DMS 273 (cell line): Measurements from ENCODE around the gene LSM14A.
A peak's percentile ranks its signal among the peaks of the same experiment; 100 is the strongest.
"Not testable (repeated sequence)": the region's sequence is repeated elsewhere in the genome, so short reads cannot be mapped to it uniquely, and the experiment has no call there.

Experiments
- DNase-seq: peaks from one replicate; lab custom pipeline; 2025; ENCODE audit not compliant: unreplicated experiment; lab: John Stamatoyannopoulos, UW

The LSM14A gene

DNA sequence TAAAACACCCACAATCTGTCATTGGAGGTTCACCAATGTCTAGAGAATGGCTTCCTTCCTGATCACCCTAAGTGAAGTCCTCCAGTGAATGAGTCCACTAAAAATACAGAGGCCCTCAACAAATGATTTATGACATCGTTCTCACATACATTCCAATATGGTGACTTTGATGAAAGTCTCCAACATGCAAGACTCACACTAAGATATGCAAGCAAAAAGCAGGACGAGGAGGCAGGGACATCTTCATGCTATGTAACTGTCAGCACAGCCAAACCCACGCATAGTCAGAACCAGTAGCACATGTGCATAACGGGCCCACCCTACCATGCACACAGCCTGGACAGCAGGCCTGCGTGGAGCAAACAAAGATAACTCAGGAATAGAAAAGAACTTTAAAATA lies 16.6 kb upstream of the LSM14A start:
- no peak for DNase-seq

DNA sequence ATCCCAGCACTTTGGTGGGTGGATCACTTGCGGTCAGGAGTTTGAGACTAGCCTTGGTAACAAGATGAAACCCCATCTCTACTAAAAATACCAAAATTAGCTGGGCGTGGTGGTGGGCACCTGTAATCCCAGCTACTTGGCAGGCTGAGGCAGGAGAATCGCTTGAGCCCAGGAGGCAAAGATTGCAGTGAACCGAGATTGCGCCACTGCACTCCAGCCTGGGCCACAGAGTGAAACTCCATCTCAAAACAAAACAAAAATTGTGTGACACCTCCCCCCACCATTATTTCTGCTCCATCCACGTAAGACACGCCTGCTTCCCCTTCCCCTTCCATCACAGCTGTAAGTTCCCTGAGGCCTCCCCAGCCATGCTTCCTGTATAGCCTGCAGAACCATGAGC lies 13.3 kb upstream of the LSM14A start:
- DNase-seq = not testable (repeated sequence)

- DNase-seq = not testable (repeated sequence)
Observed at GRCh38 chr19:34159541-34159940, 12.8 kb upstream of the LSM14A start.

DNA sequence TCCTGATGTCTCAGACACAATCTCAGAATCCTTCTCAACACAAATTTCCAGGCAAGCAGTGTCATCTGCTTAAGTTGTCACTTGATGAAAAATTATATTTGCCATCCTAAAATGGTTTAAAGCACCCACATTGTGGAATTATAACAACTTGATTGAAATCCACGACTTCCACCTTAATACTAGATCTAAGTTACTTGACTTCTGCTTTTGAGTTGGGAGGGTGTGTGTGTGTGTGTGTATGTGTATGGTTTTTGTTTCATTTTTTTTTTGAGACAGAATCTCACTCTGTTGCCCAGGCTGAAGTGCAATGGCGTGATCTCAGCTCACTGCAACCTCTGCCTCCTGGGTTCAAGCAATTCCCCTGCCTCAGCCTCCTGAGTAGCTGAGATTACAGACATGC lies 10.4 kb upstream of the LSM14A start:
- DNase-seq = not testable (repeated sequence)

GRCh38 chr19:34165295-34165738 lies 7.0 kb upstream of the LSM14A start:
- no peak for DNase-seq

- not testable (repeated sequence) for DNase-seq
Observed at GRCh38 chr19:34169475-34170199, 2.7 kb upstream of the LSM14A start.

DNA sequence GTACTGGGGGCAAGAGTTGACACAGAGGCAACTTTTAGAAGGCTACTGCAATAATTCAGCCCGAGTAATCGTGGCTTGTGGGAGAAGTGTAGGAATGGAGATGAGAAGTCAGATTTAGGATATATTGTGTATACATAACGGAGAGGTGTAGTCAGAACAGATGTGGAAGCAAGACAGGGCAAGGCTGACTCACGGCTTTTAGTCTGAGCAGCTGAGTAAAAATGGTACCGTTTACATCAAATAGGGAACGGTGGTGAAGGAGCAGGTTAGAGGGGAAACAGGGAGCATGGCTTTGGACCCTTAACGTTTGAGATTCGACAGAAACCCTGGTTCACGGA lies 796 bp upstream of the LSM14A start:
- DNase-seq = peak; percentile 72

GRCh38 chr19:34172661-34173192 lies 423 bp downstream of the LSM14A start:
- DNase-seq = peak; percentile 74

GRCh38 chr19:34173193-34173956 lies 1.1 kb downstream of the LSM14A start:
- peak; percentile 71 for DNase-seq

DNA sequence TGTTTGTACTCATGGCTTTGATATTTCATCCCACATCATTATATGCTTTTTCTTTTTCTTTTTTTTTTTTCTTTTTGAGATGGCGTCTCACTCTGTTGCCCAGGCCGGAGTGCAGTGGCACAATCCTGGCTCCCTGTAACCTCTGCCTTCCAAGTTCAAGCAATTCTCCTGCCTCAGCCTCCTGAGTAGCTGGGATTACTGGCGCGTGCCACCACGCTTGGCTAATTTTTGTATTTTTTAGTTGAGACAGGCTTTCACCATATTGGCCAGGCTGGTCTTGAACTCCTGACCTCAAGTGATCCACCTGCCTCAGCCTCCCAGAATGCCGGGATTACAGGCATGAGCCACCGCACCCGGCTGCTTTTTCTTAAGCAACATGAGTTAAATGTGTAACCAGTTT lies 2.9 kb downstream of the LSM14A start:
- DNase-seq = not testable (repeated sequence)

DNA sequence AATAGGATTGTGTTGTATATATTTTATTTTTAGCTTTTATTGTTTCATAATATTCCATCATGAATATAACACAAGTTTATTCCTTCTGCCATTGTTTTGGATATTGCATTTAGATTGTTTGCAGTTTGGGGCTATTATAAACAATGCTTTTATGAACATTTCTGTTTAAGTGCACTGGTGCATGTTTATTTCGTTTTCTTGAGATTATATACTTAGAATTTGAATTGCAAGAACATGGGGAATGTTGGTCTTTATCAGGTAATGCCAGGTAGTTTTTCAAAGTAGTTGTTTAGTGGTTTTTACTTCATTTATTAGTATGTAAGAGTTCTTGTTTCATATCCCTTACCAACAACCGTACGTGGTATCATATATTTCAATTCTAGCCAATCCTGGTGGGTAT lies 4.3 kb downstream of the LSM14A start:
- no peak for DNase-seq

DNA sequence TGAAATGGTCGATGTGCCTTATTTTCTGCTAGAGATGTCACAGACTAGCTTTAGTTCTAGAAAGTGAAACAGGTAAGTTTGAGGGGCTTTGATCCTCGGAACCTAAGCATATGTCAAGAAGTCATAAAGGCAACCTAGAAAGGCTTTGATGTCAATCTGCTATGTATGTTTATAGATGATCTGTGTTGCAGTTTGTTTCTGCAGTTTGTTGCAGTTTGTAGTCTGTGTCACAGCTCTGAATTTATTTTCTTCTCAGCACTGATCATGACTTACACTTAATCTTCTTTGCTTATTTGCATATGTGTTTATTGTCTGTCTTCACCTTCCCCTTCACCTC lies 5.9 kb downstream of the LSM14A start:
- DNase-seq = no peak

DNA sequence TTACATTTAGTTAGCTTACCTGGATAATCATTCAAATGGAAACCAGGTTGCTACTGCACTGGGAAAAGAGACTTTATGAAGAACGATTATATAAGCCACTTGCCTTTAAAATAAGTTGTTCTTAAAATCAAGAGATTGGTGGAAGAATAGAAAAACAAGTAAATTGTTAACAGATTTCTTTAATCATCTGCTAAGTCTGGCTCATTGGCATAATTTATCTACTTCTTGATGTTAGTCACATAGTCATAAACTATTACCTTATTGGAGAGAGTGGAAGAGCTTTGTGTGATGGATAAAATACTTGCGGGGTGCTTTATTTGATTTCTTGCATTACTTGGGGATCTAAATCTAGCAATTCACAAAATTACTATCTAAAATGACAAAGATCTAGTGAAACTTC lies 6.8 kb downstream of the LSM14A start:
- DNase-seq = no peak

GRCh38 chr19:34180273-34180672 lies 8.0 kb downstream of the LSM14A start:
- no peak for DNase-seq

GRCh38 chr19:34180709-34181108 lies 8.4 kb downstream of the LSM14A start:
- DNase-seq = no peak

GRCh38 chr19:34181111-34181864 lies 9.0 kb downstream of the LSM14A start:
- DNase-seq = no peak

DNA sequence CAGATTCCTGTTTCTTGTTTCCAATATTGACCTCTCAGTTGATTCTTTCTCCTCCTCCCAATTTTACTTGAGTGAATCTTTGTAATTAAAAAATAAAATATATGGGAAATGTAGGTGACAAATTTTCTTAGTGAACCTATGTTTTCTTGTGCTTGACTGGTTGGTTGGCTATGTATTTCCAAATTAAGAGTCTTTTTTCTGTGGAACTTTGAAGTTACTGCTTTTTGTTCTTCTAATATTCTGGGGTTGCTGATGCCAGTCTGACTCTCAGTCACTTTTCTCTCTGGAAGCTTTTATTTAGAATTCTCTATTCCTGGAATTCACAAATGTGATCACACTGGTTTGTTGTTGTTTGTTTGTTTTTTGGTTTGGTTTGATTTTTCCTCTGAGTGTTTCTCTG lies 9.8 kb downstream of the LSM14A start:
- DNase-seq = no peak

DNA sequence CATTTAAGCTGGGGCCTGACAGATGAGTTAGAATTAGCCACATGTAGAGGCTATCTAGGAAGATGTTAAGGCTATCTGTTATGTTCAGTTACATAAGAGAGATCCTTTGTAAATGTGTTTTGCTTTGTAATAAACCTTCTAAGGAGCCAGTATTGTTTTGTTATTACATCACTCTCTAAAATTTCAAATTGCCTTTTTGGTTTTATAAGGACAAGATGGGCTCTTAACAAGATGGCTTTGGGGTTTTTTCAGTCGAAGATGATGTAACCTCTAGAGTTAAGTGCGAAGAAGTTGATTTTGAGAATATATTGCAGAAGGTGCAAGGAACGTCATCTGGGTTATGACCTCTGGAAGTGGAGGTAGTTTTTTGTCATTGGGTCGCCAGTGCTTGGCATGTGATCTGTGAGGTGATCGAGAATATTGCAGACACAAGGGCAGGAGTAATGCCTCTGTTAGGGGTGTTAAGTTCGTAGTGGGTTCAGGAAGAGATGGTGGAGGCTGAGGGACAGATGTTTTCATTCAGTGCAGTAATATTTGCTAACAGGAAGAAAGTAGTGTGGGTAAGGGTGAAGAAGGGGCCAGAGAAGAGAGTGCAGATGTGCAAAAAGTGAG lies 12.7 kb downstream of the LSM14A start:
- DNase-seq = no peak

GRCh38 chr19:34186205-34186604 lies 13.9 kb downstream of the LSM14A start:
- no peak for DNase-seq

GRCh38 chr19:34187011-34187410 lies 14.7 kb downstream of the LSM14A start:
- no peak for DNase-seq

DNA sequence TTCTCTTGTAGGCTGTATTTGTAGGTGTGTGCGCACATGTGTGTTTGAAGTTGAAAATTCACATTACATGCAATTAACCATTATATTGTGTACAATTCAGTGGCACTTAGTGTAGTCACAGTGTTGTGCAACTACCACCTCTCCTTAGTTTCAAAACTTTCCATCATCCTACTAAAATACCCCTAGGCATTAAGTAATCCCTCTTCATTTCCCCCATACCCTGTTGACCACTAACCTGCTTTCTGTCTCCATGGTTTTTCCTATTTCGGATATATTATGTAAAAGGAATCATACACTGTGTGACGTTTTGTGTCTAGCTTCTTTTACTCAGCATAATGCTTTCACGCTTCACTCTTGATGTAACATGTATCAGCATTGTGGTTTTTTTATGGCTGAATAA lies 16.1 kb downstream of the LSM14A start:
- DNase-seq = no peak
